22Rv1 (cell line): ENCODE measurements around the gene ARID3A.
A peak's percentile ranks its signal among the peaks of the same experiment; 100 is the strongest.

Experiments
- ZFX ChIP-seq: fragments of 450-650 bp; IDR thresholded peaks from 2 replicates; pipeline ENCODE4 v1.6.1; 2017; ENCODE audit warnings: antibody characterized with exemption, borderline replicate concordance
- TF ChIP-seq, protein P1 (sequence below): fragments of 450-650 bp; IDR thresholded peaks from 2 replicates; pipeline ENCODE4 v1.5.1; 2017; ENCODE audit warnings: mild to moderate bottlenecking

DNA sequence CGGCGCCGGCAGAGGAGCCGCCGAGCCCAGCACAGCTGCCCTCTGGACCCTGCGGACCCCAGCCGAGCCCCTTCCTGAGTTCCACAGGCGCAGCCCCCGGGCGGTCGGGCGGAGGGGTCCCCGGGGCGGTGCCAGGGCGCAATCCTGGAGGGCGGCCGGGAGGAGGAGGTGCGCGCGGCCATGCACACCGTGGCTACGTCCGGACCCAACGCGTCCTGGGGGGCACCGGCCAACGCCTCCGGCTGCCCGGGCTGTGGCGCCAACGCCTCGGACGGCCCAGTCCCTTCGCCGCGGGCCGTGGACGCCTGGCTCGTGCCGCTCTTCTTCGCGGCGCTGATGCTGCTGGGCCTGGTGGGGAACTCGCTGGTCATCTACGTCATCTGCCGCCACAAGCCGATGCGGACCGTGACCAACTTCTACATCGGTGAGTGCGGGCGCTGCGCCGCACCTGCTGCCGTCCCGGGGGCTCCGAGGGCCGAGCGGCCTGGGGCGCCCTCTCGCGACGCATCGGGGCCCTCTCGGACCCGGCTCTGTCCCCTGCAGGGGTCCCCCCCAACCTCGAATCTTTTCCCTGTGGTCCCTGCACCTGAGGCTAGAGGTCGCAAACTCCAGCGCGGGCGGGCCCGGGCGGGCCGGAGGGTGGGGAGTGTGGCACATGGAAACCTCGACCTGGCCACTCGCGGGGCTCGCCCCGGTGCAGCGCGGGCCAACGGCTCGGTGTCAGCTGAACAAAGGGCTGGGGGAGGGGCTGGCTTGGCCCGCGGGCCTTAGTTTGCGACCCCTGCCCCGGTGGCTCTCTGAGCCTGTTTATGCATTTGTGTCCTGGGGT lies 8.3 kb upstream of the ARID3A start, which contains the start of gene KISS1R:
- TF ChIP-seq, protein P1, sequence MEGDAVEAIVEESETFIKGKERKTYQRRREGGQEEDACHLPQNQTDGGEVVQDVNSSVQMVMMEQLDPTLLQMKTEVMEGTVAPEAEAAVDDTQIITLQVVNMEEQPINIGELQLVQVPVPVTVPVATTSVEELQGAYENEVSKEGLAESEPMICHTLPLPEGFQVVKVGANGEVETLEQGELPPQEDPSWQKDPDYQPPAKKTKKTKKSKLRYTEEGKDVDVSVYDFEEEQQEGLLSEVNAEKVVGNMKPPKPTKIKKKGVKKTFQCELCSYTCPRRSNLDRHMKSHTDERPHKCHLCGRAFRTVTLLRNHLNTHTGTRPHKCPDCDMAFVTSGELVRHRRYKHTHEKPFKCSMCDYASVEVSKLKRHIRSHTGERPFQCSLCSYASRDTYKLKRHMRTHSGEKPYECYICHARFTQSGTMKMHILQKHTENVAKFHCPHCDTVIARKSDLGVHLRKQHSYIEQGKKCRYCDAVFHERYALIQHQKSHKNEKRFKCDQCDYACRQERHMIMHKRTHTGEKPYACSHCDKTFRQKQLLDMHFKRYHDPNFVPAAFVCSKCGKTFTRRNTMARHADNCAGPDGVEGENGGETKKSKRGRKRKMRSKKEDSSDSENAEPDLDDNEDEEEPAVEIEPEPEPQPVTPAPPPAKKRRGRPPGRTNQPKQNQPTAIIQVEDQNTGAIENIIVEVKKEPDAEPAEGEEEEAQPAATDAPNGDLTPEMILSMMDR = peak; percentile 65
- TF ChIP-seq ZFX = no peak
